ENCODE results near the gene CACHD1. TPM values are rescaled to one million over a fixed set of nuclear protein-coding genes. Genes with fewer than 3 reads are reported as not detected.

CACHD1 gene
- total and polyA plus RNA-seq, 12 donors = 0.87 to 4.2 (median 2.4) TPM

DNA sequence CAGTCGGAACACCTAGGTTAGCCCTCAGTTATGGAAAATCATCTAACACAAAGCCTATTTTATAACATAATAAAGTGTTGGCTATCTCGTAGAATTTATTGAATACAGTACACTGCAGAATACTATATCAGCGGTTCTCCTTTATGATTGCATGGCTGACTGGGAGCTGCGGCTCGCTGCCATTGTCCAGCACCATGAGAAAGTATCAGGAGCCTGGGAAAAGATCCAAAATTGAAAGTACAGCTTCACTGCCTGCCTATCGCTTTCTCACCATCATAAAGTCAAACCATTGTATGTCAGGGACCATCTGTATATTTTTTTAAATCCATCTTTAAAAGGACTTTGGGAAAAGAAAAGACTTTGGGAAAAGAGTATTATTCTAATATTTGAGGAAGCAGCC is 163.0 kb downstream of the CACHD1 start:
- WGBS, 2 donors = 86 to 87% methylated on average over 6 of the region's 6 CpGs
- intact Hi-C loops (cut with DNase I) = loop anchor here in 1 of 10 donors (5.0 to 10.0 kb wide), 2 partner anchors 88 to 161 kb away; partner anchors contain the start of gene CACHD1
- Histone ChIP-seq H3K36me3 (peaks cover 0 to 7% (median 0%) of the 10 kb centered on the region in 9 donors), H3K27ac (no peak overlapping the region), H3K4me3 (no peak overlapping the region), H3K27me3 (no peaks in the 10 kb centered on the region), H3K9me3 (no peaks in the 10 kb centered on the region), H3K4me1 (peaks cover 0 to 47% (median 7%) of the 10 kb centered on the region in 9 donors)
- TF ChIP-seq CTCF (IDR thresholded peaks at IDR 0.05) = no peak
- DNase-seq (no peak), ATAC-seq (no peak)

DNA sequence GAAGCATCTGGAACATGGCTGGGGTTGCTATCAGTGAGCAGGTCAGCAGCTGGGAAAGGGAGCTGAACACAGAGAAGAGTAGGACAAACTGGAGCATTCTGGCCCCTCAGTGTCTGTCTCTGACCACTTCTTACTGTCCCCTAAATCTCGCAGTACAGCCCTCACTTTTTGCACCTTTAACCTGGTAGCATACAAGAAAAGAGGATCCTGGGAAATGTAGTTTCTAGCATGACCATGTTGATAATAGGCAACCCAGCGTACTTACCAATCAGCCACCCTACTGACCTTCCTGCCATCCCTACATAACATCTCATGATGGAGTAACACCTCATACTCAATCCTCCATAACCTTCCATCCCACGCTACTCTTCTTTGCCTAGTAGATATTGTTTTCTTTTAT is 175.8 kb downstream of the CACHD1 start:
- DNase-seq = no peak
- TF ChIP-seq CTCF (IDR thresholded peaks at IDR 0.05) = no peak
- 97% methylated on average over 3 of the region's 3 CpGs for WGBS, 2 donors
- ATAC-seq = no peak
- Histone ChIP-seq H3K36me3 (peaks cover 0 to 53% (median 10%) of the 10 kb centered on the region in 9 donors), H3K27me3 (no peaks in the 10 kb centered on the region), H3K4me3 (no peak overlapping the region), H3K4me1 (peaks cover 0 to 4% (median 0%) of the 10 kb centered on the region in 9 donors), H3K27ac (no peak overlapping the region), H3K9me3 (no peaks in the 10 kb centered on the region)
- intact Hi-C loops (cut with DNase I) = loop anchor here in 2 of 10 donors (10.0 kb wide), 2 partner anchors 61 to 171 kb away; partner anchors contain the start of gene CACHD1 (in 1 of the 2)

DNA sequence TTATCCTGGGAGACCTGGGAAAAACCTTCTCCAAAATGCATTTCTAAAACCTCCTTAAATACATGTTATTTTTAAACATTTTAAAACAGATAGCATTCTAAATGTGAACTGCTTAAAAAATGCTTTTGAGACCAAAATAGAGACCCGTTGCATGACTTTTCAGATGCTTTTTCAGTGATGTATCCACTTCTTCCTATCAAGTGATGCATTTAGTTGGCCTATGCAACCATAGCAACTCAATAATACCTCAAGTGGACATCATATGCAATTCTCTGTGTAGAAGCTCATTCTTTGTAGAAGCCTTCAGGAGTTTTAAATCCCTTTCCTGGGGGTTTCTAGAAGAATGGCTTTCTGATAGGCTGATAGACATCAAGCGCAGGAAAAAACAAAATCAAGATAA is 180.5 kb downstream of the CACHD1 start:
- WGBS, 2 donors = 95 to 96% methylated on average over 2 of the region's 2 CpGs
- intact Hi-C loops (cut with DNase I) = loop anchor here in 1 of 10 donors (5.0 kb wide), 1 partner anchor 178 kb away; the partner anchor contains the start of gene CACHD1
- no peak overlapping the region for H3K27ac ChIP-seq

DNA sequence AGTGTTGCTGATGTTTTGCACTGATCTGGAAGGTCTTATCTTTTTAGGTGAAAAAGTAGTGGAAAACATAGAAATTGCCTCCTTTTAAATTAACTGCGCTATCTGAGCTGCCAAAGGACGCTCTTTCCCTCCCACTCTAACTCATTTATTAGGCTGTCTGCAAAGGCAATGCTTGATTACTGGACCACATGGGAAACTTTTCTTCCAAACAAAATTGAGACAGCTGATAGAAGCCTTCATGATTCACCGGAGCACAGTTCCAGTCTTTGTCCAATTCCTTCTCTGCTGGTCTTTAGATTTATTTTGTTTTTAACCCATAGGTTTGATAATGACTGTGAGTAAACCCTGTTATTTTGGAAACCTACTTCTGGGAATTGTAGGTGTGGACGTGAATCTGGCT is 181.9 kb downstream of the CACHD1 start:
- 80 to 86% methylated on average over 4 of the region's 4 CpGs for WGBS, 2 donors
- DNase-seq (no peak), ATAC-seq (no peak)
- H3K9me3 ChIP-seq = no peaks in the 10 kb centered on the region
- H3K27me3 ChIP-seq = no peaks in the 10 kb centered on the region
- no peak for TF ChIP-seq CTCF (IDR thresholded peaks at IDR 0.05)
- intact Hi-C loops (cut with DNase I) = loop anchor here in 1 of 10 donors (5.0 kb wide), 1 partner anchor 180 kb away; the partner anchor contains the start of gene CACHD1
- no peak overlapping the region for H3K4me3 ChIP-seq
- H3K36me3 ChIP-seq = peaks cover 0 to 31% (median 0%) of the 10 kb centered on the region in 9 donors
- H3K4me1 ChIP-seq = peaks cover 0 to 10% (median 0%) of the 10 kb centered on the region in 9 donors
- H3K27ac ChIP-seq = no peak overlapping the region

More for the DNA sequence above, 180.5 kb downstream of the CACHD1 start:
- TF ChIP-seq CTCF (IDR thresholded peaks at IDR 0.05) = no peak
- no peaks in the 10 kb centered on the region for H3K27me3 ChIP-seq
- ATAC-seq = no peak
- H3K9me3 ChIP-seq = no peaks in the 10 kb centered on the region
- peaks cover 0 to 31% (median 0%) of the 10 kb centered on the region in 9 donors for H3K36me3 ChIP-seq
- no peak overlapping the region for H3K4me3 ChIP-seq
- H3K4me1 ChIP-seq = peaks cover 0 to 10% (median 0%) of the 10 kb centered on the region in 9 donors
- DNase-seq = no peak
